SW 1271 (cell line): ENCODE measurements around the gene CADM4.

Experiments
- DNase-seq, 2 experiments: peaks; one replicate each; lab custom pipeline; 2025; lab: John Stamatoyannopoulos, UW

Gene CADM4

DNA sequence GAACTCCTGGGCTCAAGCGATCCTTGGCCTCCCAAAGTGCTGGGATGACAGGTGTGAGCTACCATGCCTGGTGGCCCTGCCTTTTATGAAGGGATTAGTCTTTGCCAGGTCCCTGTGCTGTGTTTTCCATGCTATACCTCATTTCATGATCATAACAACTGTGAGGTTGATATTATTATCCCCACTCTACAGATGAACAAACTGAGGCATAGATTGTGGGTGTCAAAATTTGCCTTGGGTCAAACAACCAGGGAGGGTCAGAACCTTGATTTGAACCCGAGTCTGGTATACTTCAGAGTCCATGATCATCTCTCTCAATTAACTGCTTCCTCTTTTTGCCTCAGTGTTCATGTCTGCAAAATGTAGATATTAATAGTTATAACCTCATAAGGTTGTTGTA is 57.2 kb downstream of the CADM4 start:
- DNase-seq = no peak

GRCh38 chr19:43581467-43581866 is 58.2 kb downstream of the CADM4 start:
- no peak for DNase-seq

DNA sequence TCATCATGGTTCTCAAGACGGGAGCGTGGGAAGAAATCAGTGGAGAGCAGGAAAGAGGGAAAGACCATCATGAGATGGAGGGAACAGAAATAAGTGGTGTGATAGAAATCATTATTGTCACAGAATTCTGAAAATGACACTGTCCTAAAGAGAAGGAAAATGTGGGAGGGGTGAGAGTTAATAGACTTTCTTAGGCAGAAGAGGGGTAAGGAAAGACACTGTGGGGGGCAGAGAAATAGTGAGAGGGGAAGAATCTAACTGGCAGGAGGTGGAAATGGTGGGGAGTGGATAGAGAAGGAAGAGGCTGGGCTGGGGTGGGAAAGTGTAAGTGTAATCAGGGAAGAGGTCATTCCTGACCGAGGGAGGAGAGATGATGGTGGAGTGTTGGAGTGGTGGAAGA is 60.9 kb downstream of the CADM4 start:
- DNase-seq = no peak

DNA sequence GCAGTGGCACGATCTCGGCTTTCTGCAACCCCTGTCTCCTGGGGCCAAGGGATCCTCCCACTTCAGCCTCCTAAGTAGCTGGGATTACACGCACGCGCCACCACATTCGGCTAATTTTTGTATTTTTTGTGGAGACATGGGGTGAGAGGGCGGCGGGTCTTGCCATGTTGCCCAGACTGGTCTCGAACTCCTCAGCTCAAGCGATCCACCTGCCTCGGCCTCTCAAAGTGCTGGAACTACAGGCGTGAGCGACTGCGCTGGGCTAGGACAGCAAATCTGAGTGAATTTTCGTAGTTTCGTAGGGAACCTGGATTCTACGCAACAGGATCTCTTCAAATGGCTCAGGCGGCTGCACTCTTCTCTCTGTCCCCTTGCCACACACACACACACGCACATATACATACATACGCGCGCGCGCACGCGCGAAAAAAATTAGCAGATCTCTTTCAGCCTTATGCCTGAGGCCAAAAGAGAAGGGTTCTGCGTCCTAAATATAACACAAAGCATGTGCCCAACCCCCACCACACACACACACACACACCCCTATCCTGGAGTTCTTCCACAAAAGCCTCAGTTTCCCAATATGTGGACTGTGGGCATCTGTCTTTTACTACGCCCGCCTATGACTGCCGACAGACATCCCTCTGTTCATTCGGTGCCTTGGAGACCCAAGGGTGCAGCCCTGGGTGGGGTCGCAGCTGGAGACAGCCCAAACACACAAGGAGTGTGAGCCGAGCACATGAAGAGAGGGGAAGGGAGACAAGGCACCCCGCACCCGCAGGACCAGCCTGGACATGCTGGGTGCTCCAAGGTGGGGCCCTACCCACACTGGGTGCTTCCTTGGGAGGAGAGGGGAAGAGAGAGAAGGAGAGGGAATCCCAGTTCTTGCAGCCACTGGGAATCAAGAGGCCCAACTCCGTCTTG is 63.4 kb downstream of the CADM4 start:
- DNase-seq = no peak

DNA sequence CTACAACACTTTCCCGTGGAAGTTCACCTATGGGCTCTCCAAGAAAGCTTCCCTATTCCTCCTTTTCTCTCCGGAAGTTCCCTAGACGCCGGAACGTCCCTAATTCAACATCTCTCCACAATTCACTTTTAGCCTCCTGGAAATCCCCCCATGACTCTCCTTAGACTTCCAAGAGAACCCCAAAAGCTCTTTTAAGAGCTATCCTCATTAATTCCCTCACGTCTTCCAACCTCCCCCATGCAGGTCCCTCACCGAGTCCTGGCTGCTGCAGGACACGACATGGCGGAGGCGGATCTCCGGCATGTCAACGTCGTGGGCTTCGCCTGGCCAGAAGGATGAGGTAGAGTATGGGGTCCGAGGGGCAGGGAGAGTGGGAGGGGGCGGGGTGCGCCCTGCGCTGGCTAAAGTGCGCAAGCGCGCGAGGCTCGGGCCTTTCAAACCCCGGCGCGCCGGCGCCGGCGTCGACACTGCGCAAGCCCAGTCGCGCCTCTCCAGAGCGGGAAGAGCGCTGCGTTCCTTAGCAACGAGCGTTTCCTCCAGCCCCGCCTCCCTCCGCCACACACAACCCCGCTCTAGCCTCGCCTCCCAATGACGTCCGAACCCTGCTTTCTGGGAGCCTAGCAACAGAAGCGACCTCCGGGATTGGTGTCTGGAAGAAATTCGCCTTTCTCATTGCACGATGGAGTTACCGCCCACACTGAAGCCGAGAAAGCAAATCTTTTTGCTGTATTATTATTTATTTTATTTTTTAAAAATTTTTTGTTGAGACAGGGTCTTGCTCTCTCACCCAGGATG is 64.3 kb downstream of the CADM4 start, which contains the start of the genes PINLYP and XRCC1:
Gene PINLYP (plus strand): TSS at position 646 of the 795 bp plus-strand sequence. CDS start 1,391 bp downstream, outside the sequence.
Gene XRCC1 (minus strand): TSS at position 372 of the 795 bp plus-strand sequence. CDS start 69 bp downstream, at position 303.
- DNase-seq = peak; percentile 91 to 96

DNA sequence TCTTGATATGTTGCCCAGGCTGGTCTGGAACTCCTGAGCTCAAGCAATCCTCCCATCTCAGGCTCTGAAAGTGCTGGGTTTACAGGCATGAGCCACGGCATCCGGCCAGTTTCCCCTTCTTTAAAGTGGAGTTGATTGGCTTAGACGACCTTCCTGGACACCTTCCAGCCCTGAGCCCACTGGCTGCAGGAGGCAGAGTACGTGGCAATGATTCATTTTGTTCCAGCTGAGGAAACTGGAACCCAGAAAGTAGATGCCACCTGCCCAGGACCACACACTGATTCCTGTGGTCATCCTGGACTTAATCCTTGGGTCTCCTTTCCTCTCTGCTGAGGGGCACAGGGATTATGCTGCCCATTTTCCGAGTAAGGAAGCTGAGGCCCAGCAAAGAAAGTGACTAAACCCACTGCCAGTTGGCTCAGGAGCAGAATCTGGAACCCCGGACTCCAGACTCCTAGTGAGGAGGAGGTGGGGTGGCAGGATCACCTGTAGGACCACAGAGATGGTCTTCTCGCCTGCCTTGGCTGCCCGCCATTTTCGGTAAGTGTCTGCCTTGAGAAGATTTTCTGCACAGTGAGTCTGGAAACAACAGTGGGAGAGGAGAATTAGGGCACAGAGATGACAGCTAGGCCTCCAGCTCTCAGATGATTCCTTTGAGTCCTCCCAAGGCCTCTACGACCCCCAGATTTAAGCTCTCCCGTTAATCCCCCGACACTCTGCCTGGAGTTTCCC is 65.1 kb downstream of the CADM4 start:
- no peak for DNase-seq
